Measurements from ENCODE around the gene DNAJC1. TPM values are rescaled to one million over a fixed set of nuclear protein-coding genes. Genes with fewer than 3 reads are reported as not detected.
"Not testable (repeated sequence)": the region's sequence is repeated elsewhere in the genome, so short reads cannot be mapped to it uniquely, and the experiment has no call there.

DNAJC1 gene
- total RNA-seq, 4 donors from 2014 or later = 22.8 to 101 (median 49.4) TPM

DNA sequence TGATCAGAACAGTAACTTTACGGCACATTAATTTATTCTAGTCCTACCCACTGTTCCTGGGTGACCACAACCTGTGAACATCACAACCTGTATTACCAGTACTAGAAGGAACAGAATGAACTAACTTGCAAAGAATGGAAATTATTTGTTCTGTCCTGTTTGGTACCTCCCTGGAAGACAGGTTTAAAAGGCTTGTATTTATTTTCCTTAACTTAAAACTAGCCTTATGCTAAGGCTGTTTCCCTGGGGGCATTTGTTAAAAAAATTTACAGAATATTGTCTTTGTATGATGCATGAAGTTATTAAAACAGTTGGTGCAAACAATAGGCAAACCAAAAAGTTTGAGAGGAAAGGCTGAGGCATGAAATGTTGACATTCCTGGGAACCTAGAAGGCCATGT lies 132.7 kb downstream of the DNAJC1 start:
- TF ChIP-seq POLR2A (IDR thresholded peaks at IDR 0.05) = no peak
- TF ChIP-seq, protein P1, sequence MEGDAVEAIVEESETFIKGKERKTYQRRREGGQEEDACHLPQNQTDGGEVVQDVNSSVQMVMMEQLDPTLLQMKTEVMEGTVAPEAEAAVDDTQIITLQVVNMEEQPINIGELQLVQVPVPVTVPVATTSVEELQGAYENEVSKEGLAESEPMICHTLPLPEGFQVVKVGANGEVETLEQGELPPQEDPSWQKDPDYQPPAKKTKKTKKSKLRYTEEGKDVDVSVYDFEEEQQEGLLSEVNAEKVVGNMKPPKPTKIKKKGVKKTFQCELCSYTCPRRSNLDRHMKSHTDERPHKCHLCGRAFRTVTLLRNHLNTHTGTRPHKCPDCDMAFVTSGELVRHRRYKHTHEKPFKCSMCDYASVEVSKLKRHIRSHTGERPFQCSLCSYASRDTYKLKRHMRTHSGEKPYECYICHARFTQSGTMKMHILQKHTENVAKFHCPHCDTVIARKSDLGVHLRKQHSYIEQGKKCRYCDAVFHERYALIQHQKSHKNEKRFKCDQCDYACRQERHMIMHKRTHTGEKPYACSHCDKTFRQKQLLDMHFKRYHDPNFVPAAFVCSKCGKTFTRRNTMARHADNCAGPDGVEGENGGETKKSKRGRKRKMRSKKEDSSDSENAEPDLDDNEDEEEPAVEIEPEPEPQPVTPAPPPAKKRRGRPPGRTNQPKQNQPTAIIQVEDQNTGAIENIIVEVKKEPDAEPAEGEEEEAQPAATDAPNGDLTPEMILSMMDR (IDR thresholded peaks at IDR 0.05) = no peak
- 90 to 96% methylated on average over 1 of the region's 1 CpG for WGBS, 2 donors
- DNase-seq (ENCODE audit: low spot score in 2 of 2) = no peak
- intact Hi-C loops (cut with DNase I; ENCODE audit: low total_unique reads) = no loop called here
- H3K4me3 ChIP-seq (ENCODE audit: low read depth, poor library complexity, severe bottlenecking) = no peak overlapping the region

DNA sequence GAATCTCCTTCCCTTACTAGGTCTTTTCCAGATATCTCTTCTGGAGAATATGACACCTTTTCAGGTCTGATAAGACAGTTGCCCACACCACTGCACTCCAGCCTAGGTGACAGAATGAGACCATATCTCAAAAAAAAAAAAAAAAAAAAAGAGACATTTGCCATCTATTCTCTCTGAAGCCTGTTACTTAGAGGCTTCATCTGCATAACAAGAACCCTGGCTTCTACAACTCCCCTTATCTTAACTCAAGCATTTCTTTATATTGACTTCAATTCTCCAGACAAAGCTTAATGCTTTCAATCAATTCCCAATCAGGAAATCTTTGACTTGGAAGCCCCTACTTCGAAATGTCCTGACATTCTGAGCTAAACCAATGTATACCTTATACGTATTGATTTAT lies 134.4 kb downstream of the DNAJC1 start:
- intact Hi-C loops (cut with DNase I; ENCODE audit: low total_unique reads); H3K4me3 ChIP-seq (ENCODE audit: low read depth, poor library complexity, severe bottlenecking); DNase-seq (ENCODE audit: low spot score in 2 of 2): not testable (repeated sequence)
- 93 to 97% methylated on average over 2 of the region's 2 CpGs for WGBS, 2 donors

DNA sequence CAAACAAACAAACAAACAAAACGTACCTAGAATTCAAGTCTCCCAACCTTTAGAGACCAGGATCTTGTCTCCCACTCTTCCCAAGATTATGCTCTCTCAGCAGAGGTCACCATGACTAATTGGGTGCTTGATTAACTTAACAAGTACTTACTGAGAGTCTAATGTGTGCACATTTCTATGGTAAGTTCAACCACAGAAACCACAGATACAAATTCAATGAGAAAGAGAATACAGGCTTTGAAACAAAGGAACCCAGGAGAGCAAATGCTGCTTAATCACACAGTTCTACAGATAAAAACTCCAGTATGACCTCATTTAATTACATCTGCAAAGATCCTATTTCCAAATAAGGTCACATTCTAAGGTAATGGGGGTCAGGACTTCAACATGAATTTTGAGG lies 142.8 kb downstream of the DNAJC1 start:
- intact Hi-C loops (cut with DNase I; ENCODE audit: low total_unique reads) = no loop called here
- no peak overlapping the region for H3K4me3 ChIP-seq (ENCODE audit: low read depth, poor library complexity, severe bottlenecking)
- 91 to 95% methylated on average over 1 of the region's 1 CpG for WGBS, 2 donors
- TF ChIP-seq, protein P1 (IDR thresholded peaks at IDR 0.05) = no peak
- TF ChIP-seq POLR2A (IDR thresholded peaks at IDR 0.05) = no peak
- no peak for DNase-seq (ENCODE audit: low spot score in 2 of 2)

DNA sequence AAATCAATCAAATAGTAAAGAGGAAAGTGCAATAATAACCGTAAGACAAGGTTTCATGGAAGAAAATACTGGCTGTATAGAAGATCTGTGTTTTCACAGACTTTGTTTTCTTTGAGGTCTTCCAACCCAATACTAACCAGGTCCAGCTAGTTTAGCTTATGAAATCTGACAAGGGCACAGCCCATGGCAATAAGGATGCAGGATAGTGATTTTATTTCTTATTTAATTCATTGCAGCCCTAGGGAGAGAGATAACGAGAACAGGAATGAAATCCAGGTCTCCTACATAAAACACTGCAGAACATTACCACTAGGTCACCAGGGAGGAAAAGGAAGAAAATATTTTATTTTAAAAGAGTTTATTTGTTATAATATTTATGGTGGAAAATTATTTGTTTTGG lies 145.1 kb downstream of the DNAJC1 start:
- 42 to 47% methylated on average over 2 of the region's 2 CpGs for WGBS, 2 donors
- H3K4me3 ChIP-seq (ENCODE audit: low read depth, poor library complexity, severe bottlenecking) = no peak overlapping the region
- no peak for DNase-seq (ENCODE audit: low spot score in 2 of 2)
- intact Hi-C loops (cut with DNase I; ENCODE audit: low total_unique reads) = no loop called here
- TF ChIP-seq POLR2A (IDR thresholded peaks at IDR 0.05) = no peak
- TF ChIP-seq, protein P1 (IDR thresholded peaks at IDR 0.05) = no peak

DNA sequence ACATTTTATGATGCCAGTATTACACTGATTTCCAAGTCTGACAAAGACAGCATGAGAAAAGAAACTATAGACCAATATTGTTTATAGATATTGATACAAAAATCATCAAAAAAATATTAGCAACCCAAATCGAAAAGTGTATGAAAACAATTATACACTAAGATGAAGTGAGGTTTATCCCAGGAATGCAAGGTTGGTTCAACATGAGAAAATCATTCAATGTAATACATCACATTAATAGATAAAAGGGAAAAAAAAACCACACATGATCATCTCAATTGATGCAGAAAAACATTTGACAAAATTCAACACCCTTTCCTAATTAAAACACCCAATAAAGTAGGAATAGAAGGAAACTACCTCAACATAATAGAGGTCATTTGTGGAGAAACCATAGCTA lies 153.9 kb downstream of the DNAJC1 start:
- intact Hi-C loops (cut with DNase I; ENCODE audit: low total_unique reads) = no loop called here
- TF ChIP-seq, protein P1 (IDR thresholded peaks at IDR 0.05) = no peak
- no peak for TF ChIP-seq POLR2A (IDR thresholded peaks at IDR 0.05)
- DNase-seq (ENCODE audit: low spot score in 2 of 2) = no peak
- H3K4me3 ChIP-seq (ENCODE audit: low read depth, poor library complexity, severe bottlenecking) = no peak overlapping the region
- WGBS, 2 donors = 94 to 95% methylated on average over 1 of the region's 1 CpG

DNA sequence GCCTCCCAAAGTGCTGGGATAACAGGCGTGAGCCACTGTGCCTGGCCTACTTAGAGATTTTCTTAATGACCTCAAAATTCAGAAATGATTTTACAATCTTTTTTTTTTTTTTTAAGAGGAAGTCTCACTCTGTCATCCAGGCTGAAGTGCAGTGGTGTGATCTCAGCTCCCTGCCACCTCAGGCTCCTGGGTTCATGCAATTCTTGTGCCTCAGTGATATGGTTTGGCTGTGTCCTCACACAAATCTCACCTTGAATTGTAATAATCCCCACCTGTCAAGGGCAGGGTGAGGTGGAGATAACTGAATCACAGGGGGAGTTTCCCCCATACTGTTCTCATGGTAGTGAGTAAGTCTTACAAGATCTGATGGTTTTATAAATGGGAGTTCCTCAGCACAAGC lies 159.9 kb downstream of the DNAJC1 start:
- TF ChIP-seq, protein P1 (IDR thresholded peaks at IDR 0.05) = no peak
- TF ChIP-seq POLR2A (IDR thresholded peaks at IDR 0.05) = no peak
- 100% methylated on average over 1 of the region's 1 CpG for WGBS, 2 donors
- no peak overlapping the region for H3K4me3 ChIP-seq (ENCODE audit: low read depth, poor library complexity, severe bottlenecking)
- DNase-seq (ENCODE audit: low spot score in 2 of 2) = no peak
- intact Hi-C loops (cut with DNase I; ENCODE audit: low total_unique reads) = no loop called here

DNA sequence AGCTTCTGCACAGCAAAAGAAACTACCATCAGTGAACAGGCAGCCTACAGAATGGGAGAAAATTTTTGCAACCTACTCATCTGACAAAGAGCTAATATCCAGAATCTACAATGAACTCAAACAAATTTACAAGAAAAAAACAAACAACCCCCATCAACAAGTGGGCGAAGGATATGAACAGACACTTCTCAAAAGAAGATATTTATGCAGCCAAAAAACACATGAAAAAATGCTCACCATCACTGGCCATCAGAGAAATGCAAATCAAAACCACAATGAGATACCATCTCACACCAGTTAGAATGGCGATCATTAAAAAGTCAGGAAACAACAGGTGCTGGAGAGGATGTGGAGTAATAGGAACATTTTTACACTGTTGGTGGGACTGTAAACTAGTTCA lies 162.3 kb downstream of the DNAJC1 start:
- H3K4me3 ChIP-seq (ENCODE audit: low read depth, poor library complexity, severe bottlenecking); DNase-seq (ENCODE audit: low spot score in 2 of 2); intact Hi-C loops (cut with DNase I; ENCODE audit: low total_unique reads): not testable (repeated sequence)
- 89 to 94% methylated on average over 1 to 2 of the region's 2 CpGs for WGBS, 2 donors

DNA sequence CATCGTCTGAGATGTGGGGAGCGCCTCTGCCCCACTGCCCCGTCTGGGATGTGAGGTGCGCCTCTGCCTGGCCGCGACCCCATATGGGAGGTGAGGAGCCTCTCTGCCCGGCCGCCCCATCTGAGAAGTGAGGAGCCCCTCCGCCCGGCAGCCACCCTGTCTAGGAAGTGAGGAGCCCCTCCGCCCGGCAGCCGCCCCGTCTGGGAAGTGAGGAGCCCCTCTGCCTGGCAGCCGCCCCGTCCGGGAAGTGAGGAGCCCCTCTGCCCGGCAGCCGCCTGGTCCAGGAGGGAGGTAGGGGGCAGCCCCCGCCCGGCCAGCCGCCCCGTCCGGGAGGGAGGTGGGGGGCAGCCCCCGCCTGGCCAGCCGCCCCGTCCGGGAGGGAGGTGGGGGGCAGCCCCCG lies 166.0 kb downstream of the DNAJC1 start:
- H3K4me3 ChIP-seq (ENCODE audit: low read depth, poor library complexity, severe bottlenecking); DNase-seq (ENCODE audit: low spot score in 2 of 2); intact Hi-C loops (cut with DNase I; ENCODE audit: low total_unique reads): not testable (repeated sequence)
- 95 to 99% methylated on average over 12 to 15 of the region's 29 CpGs for WGBS, 2 donors

DNA sequence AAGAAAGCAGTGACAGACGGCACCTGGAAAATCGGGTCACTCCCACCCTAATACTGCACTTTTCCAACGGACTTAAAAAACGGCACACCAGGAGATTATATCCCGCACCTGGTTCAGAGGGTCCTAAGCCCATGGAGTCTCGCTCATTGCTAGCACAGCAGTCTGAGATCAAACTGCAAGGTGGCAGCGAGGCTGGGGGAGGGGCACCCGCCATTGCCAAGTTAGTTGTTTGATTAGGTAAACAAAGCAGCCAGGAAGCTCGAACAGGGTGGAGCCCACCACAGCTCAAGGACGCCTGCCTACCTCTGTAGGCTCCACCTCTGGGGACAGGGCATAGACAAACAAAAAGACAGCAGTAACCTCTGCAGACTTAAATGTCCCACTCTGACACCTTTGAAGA lies 169.0 kb downstream of the DNAJC1 start:
- 89 to 93% methylated on average over 9 to 10 of the region's 10 CpGs for WGBS, 2 donors
- H3K4me3 ChIP-seq (ENCODE audit: low read depth, poor library complexity, severe bottlenecking); intact Hi-C loops (cut with DNase I; ENCODE audit: low total_unique reads); DNase-seq (ENCODE audit: low spot score in 2 of 2): not testable (repeated sequence)

Data from lower leg skin (tissue), 4 donors.